Lower leg skin (tissue), 4 donors: ENCODE results near the gene WWOX. TPM values are rescaled to one million over a fixed set of nuclear protein-coding genes. Genes with fewer than 3 reads are reported as not detected.

Experiments used
- DNase-seq, 2 donors: peaks; one replicate each; pipeline ENCODE4 v3.0.0-alpha.2; 2019; ENCODE audit warnings: low spot score in 2 of 2
- H3K4me3 ChIP-seq: fragments of 200-600 bp; sonication (generic); 2 replicates; pipeline ENCODE4 v1.5.1; 2017; ENCODE audit warnings: mild to moderate bottlenecking, low read depth; ENCODE audit not compliant: poor library complexity, severe bottlenecking
- POLR2A ChIP-seq, 2 donors: fragments of 450-650 bp; IDR thresholded peaks; one replicate each; pipeline ENCODE4 v1.6.1; 2016 to 2017; ENCODE audit warnings: antibody characterized with exemption in 2 of 2, mild to moderate bottlenecking in 1 of 2, moderate library complexity in 1 of 2
- WGBS, 2 donors: methylation state at CpG; one replicate each; pipeline ENCODE4 v1.1.5; 2018; 5-methylcytosine and 5-hydroxymethylcytosine counted together
- intact Hi-C: fragments of 100-400 bp; cut with DNase I; formaldehyde crosslinking; loops from one replicate; pipeline ENCODE4 v1.15.0; 2023; ENCODE audit warnings: low total_unique reads
- total RNA-seq, 4 donors: library from RNA; depleted of rRNA; stranded (reverse); fragments of >200 nt; gene quantifications; one replicate each; pipeline ENCODE4 v1.1.0, GENCODE V29; 2016
- TF ChIP-seq, protein P1 (sequence below), 3 donors: fragments of 450-650 bp; IDR thresholded peaks; one replicate each; pipeline ENCODE4 v1.5.1; 2016; ENCODE audit warnings: antibody characterized with exemption in 3 of 3, mild to moderate bottlenecking in 3 of 3, moderate library complexity in 2 of 3

Gene WWOX
- total RNA-seq, 4 donors from 2014 or later, result 21.0 to 82.7 (median 36.1) TPM

DNA sequence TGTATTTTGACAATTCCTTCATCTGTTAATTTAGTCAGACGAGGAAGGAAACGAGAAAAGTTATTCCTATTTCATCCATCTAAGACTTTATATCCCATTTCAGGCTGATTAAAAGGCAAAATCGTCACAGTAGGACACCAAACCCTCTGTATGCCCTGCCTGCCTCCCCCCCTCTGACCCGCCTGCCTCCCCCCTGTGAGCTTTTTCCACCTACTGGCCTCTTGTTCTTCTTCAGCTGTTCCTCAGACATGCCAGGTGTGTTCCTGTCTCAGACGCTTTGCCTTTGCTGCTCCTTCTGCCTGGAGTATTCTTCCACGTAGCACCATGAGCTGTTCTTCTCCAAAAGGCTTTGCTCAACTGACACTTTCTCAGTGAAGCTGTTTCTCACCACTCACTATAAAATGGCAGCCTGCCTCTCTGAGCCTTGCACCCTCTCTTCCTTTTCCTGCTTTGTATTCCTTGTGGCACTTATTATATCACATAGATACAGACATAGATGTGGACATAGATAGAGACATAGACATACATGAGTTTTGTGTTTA, 777.7 kb downstream of the WWOX start:
- intact Hi-C loops, result no loop called here
- no peak for TF ChIP-seq POLR2A (IDR thresholded peaks at IDR 0.05)
- TF ChIP-seq, protein P1, sequence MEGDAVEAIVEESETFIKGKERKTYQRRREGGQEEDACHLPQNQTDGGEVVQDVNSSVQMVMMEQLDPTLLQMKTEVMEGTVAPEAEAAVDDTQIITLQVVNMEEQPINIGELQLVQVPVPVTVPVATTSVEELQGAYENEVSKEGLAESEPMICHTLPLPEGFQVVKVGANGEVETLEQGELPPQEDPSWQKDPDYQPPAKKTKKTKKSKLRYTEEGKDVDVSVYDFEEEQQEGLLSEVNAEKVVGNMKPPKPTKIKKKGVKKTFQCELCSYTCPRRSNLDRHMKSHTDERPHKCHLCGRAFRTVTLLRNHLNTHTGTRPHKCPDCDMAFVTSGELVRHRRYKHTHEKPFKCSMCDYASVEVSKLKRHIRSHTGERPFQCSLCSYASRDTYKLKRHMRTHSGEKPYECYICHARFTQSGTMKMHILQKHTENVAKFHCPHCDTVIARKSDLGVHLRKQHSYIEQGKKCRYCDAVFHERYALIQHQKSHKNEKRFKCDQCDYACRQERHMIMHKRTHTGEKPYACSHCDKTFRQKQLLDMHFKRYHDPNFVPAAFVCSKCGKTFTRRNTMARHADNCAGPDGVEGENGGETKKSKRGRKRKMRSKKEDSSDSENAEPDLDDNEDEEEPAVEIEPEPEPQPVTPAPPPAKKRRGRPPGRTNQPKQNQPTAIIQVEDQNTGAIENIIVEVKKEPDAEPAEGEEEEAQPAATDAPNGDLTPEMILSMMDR (IDR thresholded peaks at IDR 0.05), result no peak
- no peak for DNase-seq
- 80 to 82% methylated on average over 6 of the region's 6 CpGs for WGBS, 2 donors
- H3K4me3 ChIP-seq, result no peak overlapping the region

GRCh38 chr16:78878570-78878969, 779.1 kb downstream of the WWOX start:
- DNase-seq, result no peak
- TF ChIP-seq, protein P1 (IDR thresholded peaks at IDR 0.05), result no peak
- TF ChIP-seq POLR2A (IDR thresholded peaks at IDR 0.05), result no peak
- H3K4me3 ChIP-seq, result no peak overlapping the region
- intact Hi-C loops, result no loop called here

GRCh38 chr16:78879011-78879410, 779.6 kb downstream of the WWOX start:
- 92% methylated on average over 5 of the region's 5 CpGs for WGBS, 2 donors
- no peak overlapping the region for H3K4me3 ChIP-seq
- intact Hi-C loops, result no loop called here
- DNase-seq, result no peak
- TF ChIP-seq POLR2A (IDR thresholded peaks at IDR 0.05), result no peak
- TF ChIP-seq, protein P1 (IDR thresholded peaks at IDR 0.05), result no peak

- intact Hi-C loops, result no loop called here
- no peak overlapping the region for H3K4me3 ChIP-seq
- 94 to 95% methylated on average over 3 of the region's 3 CpGs for whole genome bisulfite sequencing, 2 donors
- DNase-seq, result no peak
- no peak for TF ChIP-seq POLR2A (IDR thresholded peaks at IDR 0.05)
- TF ChIP-seq, protein P1 (IDR thresholded peaks at IDR 0.05), result no peak
These were observed 782.7 kb downstream of the WWOX start for GRCh38 chr16:78882150-78882549.

DNA sequence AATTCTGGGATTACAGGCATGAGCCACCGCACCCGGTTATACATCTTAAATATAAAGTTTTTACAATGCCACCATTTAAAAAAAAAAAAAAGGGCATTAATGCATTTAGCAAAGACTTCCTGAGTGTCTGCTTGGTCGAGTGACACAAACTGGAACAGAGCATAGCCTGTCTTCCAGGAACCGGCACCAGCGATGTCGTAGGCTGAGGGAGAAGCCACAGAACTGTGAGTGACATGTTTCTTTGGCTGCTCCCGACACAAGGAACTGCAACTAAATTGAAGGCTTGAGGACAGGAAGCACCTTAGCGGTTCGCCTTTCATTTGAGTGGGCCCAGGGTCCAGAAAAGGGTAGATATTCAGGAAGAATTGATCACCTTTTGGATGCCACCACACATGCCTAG, 783.3 kb downstream of the WWOX start:
- 71 to 75% methylated on average over 9 of the region's 9 CpGs for WGBS, 2 donors
- intact Hi-C loops, result no loop called here
- TF ChIP-seq, protein P1 (IDR thresholded peaks at IDR 0.05), result no peak
- no peak for TF ChIP-seq POLR2A (IDR thresholded peaks at IDR 0.05)
- no peak for DNase-seq
- no peak overlapping the region for H3K4me3 ChIP-seq

GRCh38 chr16:78884204-78884603, 784.8 kb downstream of the WWOX start:
- no peak overlapping the region for H3K4me3 ChIP-seq
- TF ChIP-seq, protein P1 (IDR thresholded peaks at IDR 0.05), result no peak
- no peak for TF ChIP-seq POLR2A (IDR thresholded peaks at IDR 0.05)
- DNase-seq, result no peak
- intact Hi-C loops, result no loop called here
